Body of pancreas (tissue), 4 donors: ENCODE measurements around the gene FLT1.

Experiments
- POLR2A ChIP-seq, 3 donors: fragments of 450-650 bp; IDR thresholded peaks; one replicate each; pipeline ENCODE4 v1.6.1; 2016; ENCODE audit warnings: antibody characterized with exemption in 3 of 3, mild to moderate bottlenecking in 2 of 3
- TF ChIP-seq, protein P1 (sequence below), 7 experiments: fragments of 450-650 bp in 4 of 7; fragments of 200-600 bp in 3 of 7; sonication (generic) in 3 of 7; IDR thresholded peaks; one replicate each; pipeline ENCODE4 v1.5.1; 2016 to 2019; ENCODE audit warnings: antibody characterized with exemption in 7 of 7

DNA sequence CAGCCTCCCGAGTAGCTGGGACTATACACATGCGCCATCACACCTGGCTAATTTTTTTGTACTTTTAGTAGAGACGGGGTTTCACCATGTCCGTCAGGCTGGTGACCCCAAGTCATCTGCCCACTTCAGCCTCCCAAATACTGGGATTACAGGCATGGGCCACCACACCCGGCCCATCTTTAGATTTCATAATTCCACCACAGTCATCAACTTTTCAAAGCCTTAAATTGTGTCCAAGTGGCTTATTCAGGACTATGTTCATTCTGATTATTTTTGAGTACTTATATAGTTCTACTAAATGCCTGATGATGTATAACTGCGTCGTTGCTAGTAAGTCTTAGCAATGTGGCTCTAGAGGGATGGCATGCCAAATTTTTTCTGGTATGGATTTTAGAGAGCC, 36.9 kb downstream of the FLT1 start:
- TF ChIP-seq, protein P1, sequence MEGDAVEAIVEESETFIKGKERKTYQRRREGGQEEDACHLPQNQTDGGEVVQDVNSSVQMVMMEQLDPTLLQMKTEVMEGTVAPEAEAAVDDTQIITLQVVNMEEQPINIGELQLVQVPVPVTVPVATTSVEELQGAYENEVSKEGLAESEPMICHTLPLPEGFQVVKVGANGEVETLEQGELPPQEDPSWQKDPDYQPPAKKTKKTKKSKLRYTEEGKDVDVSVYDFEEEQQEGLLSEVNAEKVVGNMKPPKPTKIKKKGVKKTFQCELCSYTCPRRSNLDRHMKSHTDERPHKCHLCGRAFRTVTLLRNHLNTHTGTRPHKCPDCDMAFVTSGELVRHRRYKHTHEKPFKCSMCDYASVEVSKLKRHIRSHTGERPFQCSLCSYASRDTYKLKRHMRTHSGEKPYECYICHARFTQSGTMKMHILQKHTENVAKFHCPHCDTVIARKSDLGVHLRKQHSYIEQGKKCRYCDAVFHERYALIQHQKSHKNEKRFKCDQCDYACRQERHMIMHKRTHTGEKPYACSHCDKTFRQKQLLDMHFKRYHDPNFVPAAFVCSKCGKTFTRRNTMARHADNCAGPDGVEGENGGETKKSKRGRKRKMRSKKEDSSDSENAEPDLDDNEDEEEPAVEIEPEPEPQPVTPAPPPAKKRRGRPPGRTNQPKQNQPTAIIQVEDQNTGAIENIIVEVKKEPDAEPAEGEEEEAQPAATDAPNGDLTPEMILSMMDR (IDR thresholded peaks at IDR 0.05), result no peak
- no peak for TF ChIP-seq POLR2A (IDR thresholded peaks at IDR 0.05)
